ENCODE results near the gene IFIT2. TPM values are rescaled to one million over a fixed set of nuclear protein-coding genes. Genes with fewer than 3 reads are reported as not detected.
A peak's percentile ranks its signal among the peaks of the same experiment; 100 is the strongest.
"Not testable (repeated sequence)": the region's sequence is repeated elsewhere in the genome, so short reads cannot be mapped to it uniquely, and the experiment has no call there.

Gene IFIT2
- total RNA-seq, 4 donors from 2014 or later: 3.3 to 11.4 (median 6.0) TPM

DNA sequence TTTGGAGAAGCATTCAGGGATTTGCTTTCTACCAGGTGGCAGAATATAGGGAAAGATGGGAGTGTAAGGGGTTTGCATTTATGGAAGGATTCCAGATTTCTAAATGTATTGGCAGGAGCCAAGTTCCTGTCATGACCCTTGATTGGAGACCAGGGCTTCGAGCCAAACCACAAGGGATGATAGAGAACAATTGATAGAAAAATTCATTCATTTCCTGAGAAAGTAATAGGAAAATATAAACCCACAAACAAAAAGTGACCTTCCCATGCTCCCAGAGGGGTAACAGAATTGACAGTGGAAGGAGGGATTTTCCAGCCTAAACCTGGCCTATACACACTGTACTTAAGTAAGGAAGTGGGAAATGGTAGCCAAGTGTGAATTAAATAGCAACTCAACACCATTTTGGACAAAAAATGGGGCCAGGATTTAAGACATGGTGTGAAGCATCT is 22.4 kb upstream of the IFIT2 start:
- Histone ChIP-seq H3K4me1 (peaks cover 0 to 62% (median 33%) of the 10 kb centered on the region in 4 donors), H3K27me3 (no peaks in the 10 kb centered on the region), H3K4me3 (no peak overlapping the region), H3K36me3 (no peaks in the 10 kb centered on the region), H3K9me3 (no peaks in the 10 kb centered on the region), H3K27ac (peak overlapping the region; percentile 29 to 98 (median 74))
- no peak for TF ChIP-seq EP300 (IDR thresholded peaks at IDR 0.05)
- TF ChIP-seq POLR2A (IDR thresholded peaks at IDR 0.05): no peak
- TF ChIP-seq, protein P1, sequence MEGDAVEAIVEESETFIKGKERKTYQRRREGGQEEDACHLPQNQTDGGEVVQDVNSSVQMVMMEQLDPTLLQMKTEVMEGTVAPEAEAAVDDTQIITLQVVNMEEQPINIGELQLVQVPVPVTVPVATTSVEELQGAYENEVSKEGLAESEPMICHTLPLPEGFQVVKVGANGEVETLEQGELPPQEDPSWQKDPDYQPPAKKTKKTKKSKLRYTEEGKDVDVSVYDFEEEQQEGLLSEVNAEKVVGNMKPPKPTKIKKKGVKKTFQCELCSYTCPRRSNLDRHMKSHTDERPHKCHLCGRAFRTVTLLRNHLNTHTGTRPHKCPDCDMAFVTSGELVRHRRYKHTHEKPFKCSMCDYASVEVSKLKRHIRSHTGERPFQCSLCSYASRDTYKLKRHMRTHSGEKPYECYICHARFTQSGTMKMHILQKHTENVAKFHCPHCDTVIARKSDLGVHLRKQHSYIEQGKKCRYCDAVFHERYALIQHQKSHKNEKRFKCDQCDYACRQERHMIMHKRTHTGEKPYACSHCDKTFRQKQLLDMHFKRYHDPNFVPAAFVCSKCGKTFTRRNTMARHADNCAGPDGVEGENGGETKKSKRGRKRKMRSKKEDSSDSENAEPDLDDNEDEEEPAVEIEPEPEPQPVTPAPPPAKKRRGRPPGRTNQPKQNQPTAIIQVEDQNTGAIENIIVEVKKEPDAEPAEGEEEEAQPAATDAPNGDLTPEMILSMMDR (IDR thresholded peaks at IDR 0.05): no peak
- 0 to 18% methylated on average over 1 of the region's 1 CpG for WGBS, 2 donors
- DNase-seq (ENCODE audit: low spot score in 2 of 2): no peak

DNA sequence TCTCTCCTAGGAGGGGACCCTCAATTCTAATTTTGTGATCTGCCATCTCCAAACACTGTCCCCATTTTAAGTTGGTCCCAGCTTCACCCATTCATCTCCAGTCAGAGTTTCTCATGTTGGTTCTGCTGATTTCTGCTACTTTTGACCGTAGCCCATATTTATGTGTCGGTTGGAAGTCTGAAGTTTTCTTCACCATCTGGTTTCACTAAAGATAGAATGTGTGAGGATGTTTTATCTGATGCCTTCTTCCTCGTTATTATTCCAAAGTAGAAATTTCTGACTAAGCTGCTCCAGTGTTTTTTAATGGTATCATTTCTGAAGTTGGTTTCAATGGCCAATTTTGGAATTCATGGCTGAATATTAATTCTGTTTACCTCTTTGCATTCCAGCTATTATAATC is 21.3 kb upstream of the IFIT2 start:
- Histone ChIP-seq H3K27me3 (no peaks in the 10 kb centered on the region), H3K4me3 (no peak overlapping the region), H3K27ac (peak overlapping the region in 2 of 4 donors; percentile 92 to 98), H3K36me3 (no peaks in the 10 kb centered on the region), H3K4me1 (peaks cover 0 to 58% (median 35%) of the 10 kb centered on the region in 4 donors), H3K9me3 (no peaks in the 10 kb centered on the region)
- no peak for TF ChIP-seq EP300 (IDR thresholded peaks at IDR 0.05)
- DNase-seq (ENCODE audit: low spot score in 2 of 2): no peak
- WGBS, 2 donors: 85 to 86% methylated on average over 3 of the region's 3 CpGs

DNA sequence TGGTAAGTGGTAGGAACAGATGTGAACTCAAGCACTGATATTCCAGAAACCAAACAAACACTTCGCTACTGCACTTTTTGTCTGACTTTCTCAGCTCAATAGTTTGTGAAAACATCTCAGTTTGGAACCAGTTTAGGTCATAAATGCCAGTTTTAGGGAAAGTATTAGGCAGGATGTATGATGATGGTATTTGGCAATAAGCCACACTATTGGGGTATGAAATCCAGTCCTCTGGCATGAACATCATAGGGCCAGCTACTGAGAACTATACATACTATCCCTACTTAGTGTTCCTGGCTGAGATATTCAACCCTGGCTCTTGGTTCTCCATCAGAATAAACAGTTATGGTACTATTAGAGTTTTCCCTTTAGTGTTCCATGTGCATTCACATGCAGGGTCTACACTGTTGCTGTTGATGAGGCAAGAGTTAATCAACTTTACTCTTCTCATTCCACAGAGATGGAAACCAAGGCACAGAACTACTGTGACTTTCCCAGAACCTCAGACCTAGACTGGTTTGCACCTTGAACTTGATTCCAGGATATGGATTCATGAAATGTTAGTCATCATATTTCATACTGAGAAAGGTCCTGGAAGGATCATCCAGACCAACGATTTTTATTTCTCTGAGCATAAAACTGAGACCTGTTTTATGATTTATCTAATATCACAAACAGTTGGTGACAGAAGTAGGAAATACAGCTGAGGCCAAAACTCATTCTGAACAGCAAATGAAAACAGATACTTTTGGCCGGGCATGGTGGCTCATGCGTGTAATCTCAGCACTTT is 20.0 kb upstream of the IFIT2 start:
- H3K27ac ChIP-seq: peak overlapping the region in 1 of 4 donors; percentile 98
- no peak overlapping the region for H3K4me3 ChIP-seq
- no peaks in the 10 kb centered on the region for H3K9me3 ChIP-seq
- 65 to 72% methylated on average over 4 of the region's 4 CpGs for WGBS, 2 donors
- no peaks in the 10 kb centered on the region for H3K36me3 ChIP-seq
- DNase-seq (ENCODE audit: low spot score in 2 of 2): no peak
- H3K4me1 ChIP-seq: peaks cover 0 to 57% (median 35%) of the 10 kb centered on the region in 4 donors
- H3K27me3 ChIP-seq: no peaks in the 10 kb centered on the region
- TF ChIP-seq POLR2A (IDR thresholded peaks at IDR 0.05) (no peak), EP300 (IDR thresholded peaks at IDR 0.05) (no peak)
- TF ChIP-seq, protein P1 (IDR thresholded peaks at IDR 0.05): no peak

DNA sequence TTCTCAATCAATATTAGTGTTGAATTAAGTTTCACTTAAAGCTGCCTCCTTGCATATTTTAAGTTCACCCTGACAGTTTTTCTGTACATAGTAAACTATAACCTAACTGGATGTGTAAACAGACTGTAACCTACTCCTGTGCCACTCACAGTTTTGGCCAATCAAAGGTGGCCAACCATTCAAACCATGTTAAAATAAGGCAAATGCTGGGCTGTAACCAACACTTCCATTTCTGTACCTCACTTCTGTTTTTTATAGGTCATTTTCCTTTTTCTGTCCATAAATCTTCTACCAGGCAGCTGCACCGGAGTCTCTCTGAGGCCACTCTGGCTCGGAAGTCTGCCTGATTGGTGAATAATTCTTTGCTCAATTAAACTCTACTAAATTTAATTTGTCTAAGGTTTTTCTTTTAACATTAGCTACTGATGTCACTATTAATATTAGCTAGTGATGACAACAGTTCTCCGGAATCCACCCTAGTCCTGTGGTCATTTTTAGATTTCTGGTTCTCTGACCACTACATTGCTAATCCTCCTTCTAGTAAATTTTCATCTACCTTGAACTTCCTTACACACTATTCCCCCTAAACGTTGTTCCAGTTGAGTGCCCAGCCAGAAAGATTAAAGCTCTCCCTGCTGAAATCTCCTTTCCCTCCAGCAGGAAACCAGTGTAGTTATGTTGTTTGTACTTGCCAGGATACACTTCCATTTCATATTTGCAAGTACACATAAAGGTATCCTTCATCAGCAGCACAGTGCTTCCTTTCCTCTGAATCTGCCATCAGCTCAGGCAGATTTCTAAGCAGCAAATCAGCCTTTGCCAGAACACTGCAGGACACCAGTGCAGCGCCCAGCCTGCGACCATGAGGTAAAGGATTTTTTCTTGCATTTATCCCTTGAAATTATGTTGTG is 18.6 kb upstream of the IFIT2 start:
- Histone ChIP-seq H3K9me3 (no peaks in the 10 kb centered on the region), H3K27me3 (no peaks in the 10 kb centered on the region), H3K4me1 (peaks cover 0 to 47% (median 30%) of the 10 kb centered on the region in 4 donors), H3K4me3 (peak overlapping the region in 2 of 4 donors; percentile 2 to 28), H3K27ac (peak overlapping the region; percentile 48 to 86 (median 70)), H3K36me3 (no peaks in the 10 kb centered on the region)
- 39% methylated on average over 6 of the region's 6 CpGs for WGBS, 2 donors
- TF ChIP-seq, protein P1 (IDR thresholded peaks at IDR 0.05): no peak
- TF ChIP-seq POLR2A (IDR thresholded peaks at IDR 0.05) (no peak), EP300 (IDR thresholded peaks at IDR 0.05) (no peak)
- DNase-seq (ENCODE audit: low spot score in 2 of 2): no peak

DNA sequence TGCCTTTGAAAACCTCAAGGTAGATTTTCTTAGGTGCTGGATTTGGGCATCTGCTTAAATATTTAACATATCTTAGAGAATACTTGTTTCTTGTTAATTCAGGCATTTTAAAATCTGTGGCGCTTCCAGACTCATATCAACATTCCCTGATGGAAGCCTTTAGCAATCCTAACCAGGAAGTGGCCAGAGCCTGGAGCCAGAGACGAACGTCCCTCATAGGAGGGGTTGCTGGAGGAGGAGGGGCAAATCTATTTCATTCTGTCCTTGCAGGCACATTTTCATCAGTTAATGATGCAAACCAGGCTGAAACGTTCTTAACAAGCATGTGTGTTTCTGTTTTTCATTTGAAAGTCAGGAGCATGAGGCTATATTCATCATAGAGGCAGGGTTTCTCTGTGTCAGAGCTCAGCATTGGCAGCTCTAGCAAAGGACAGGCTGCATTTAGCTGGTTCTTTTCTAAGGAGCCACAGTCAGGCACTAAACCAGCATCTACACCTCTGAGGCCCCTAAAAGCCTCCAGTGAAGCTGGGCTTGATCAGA is 17.8 kb upstream of the IFIT2 start:
- Histone ChIP-seq H3K4me3 (peak overlapping the region in 2 of 4 donors; percentile 2 to 28), H3K27me3 (no peaks in the 10 kb centered on the region), H3K36me3 (no peaks in the 10 kb centered on the region), H3K27ac (peak overlapping the region; percentile 48 to 86 (median 70)), H3K4me1 (peaks cover 0 to 40% (median 25%) of the 10 kb centered on the region in 4 donors), H3K9me3 (no peaks in the 10 kb centered on the region)
- peak in 1 of 2 donors; percentile 66 for DNase-seq (ENCODE audit: low spot score in 2 of 2)
- 9 to 10% methylated on average over 4 of the region's 4 CpGs for whole genome bisulfite sequencing, 2 donors
- TF ChIP-seq, protein P1 (IDR thresholded peaks at IDR 0.05): no peak
- TF ChIP-seq POLR2A (IDR thresholded peaks at IDR 0.05): peak; percentile 16 to 34
- TF ChIP-seq EP300 (IDR thresholded peaks at IDR 0.05): peak in 1 of 2 donors; percentile 70

DNA sequence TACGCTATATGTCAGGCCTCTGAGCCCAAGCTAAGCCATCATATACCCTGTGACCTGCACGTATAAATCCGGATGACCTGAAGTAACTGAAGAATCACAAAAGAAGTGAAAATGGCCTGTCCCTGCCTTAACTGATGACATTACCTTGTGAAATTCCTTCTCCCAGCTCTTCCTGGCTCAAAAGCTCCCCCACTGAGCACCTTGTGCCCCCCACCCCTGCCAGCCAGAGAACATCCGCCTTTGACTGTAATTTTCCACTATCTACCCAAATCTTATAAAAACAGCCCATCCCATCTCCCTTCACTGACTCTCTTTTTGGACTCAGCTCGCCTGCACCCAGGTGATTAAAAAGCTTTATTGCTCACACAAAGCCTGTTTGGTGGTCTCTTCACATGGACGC is 17.1 kb upstream of the IFIT2 start:
- WGBS, 2 donors: 89% methylated on average over 6 of the region's 6 CpGs

DNA sequence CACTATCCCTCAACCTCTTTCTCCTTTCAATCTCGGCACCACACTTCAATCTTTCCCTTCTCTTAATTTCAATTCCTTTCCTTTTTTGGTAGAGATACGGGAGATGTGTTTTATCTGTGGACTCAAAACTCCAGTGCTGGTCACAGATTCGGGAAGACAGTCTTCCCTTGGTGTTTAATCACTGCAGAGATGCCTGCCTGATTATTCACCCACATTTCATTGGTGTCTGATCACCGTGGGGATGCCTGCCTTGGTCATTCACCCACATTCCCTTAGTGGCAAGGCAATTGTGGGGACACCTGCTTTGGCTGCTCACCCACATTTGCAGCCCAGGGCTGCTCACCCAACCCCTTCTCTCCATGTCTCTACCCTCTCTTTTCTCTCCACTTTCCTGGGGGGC is 16.5 kb upstream of the IFIT2 start:
- 75 to 76% methylated on average over 4 of the region's 4 CpGs for WGBS, 2 donors
- peak overlapping the region in 2 of 4 donors; percentile 86 for H3K27ac ChIP-seq
- not testable (repeated sequence) for H3K36me3 ChIP-seq; DNase-seq (ENCODE audit: low spot score in 2 of 2); H3K4me3 ChIP-seq; H3K27me3 ChIP-seq; H3K9me3 ChIP-seq
- H3K4me1 ChIP-seq: peaks cover 0 to 31% (median 18%) of the 10 kb centered on the region in 4 donors

More for the DNA sequence above, 17.1 kb upstream of the IFIT2 start:
- H3K36me3 ChIP-seq; H3K9me3 ChIP-seq; H3K27me3 ChIP-seq; DNase-seq (ENCODE audit: low spot score in 2 of 2); H3K4me3 ChIP-seq: not testable (repeated sequence)
- Histone ChIP-seq H3K27ac (peak overlapping the region; percentile 48 to 86 (median 70)), H3K4me1 (peaks cover 0 to 33% (median 19%) of the 10 kb centered on the region in 4 donors)
